HuH-7 (cell line): ENCODE results near the gene MARCHF10.

ENCODE experiments used
- DNase-seq: peaks from one replicate; pipeline ENCODE4 v3.0.0; 2011; ENCODE audit warnings: low spot score

The MARCHF10 gene

GRCh38 chr17:62676952-62677596, 131.0 kb downstream of the MARCHF10 start:
- no peak for DNase-seq

GRCh38 chr17:62676231-62676943, 131.7 kb downstream of the MARCHF10 start:
- no peak for DNase-seq

GRCh38 chr17:62675701-62676100, 132.4 kb downstream of the MARCHF10 start:
- DNase-seq = no peak

GRCh38 chr17:62675260-62675659, 132.9 kb downstream of the MARCHF10 start:
- DNase-seq = no peak

GRCh38 chr17:62674841-62675240, 133.3 kb downstream of the MARCHF10 start:
- DNase-seq = no peak

- DNase-seq = no peak
These were observed 133.8 kb downstream of the MARCHF10 start for GRCh38 chr17:62674363-62674739.

- no peak for DNase-seq
These were observed 134.3 kb downstream of the MARCHF10 start for GRCh38 chr17:62673614-62674362.

- DNase-seq = no peak
These were observed 135.2 kb downstream of the MARCHF10 start for GRCh38 chr17:62672957-62673356.

- DNase-seq = no peak
These were observed 136.6 kb downstream of the MARCHF10 start for GRCh38 chr17:62671553-62671952.

GRCh38 chr17:62670202-62670821, 137.8 kb downstream of the MARCHF10 start:
- DNase-seq = no peak

- no peak for DNase-seq
These were observed 139.9 kb downstream of the MARCHF10 start for GRCh38 chr17:62668091-62668804.

GRCh38 chr17:62666801-62667591, 141.1 kb downstream of the MARCHF10 start:
- no peak for DNase-seq

- DNase-seq = no peak
These were observed 141.9 kb downstream of the MARCHF10 start for GRCh38 chr17:62666061-62666800.

GRCh38 chr17:62665599-62665998, 142.5 kb downstream of the MARCHF10 start:
- DNase-seq = no peak

- DNase-seq = no peak
These were observed 143.6 kb downstream of the MARCHF10 start for GRCh38 chr17:62664336-62665120.

- DNase-seq = no peak
These were observed 144.8 kb downstream of the MARCHF10 start for GRCh38 chr17:62663304-62663703.

- no peak for DNase-seq
These were observed 145.3 kb downstream of the MARCHF10 start for GRCh38 chr17:62662855-62663254.

- no peak for DNase-seq
These were observed 146.8 kb downstream of the MARCHF10 start for GRCh38 chr17:62661337-62661736.

- DNase-seq = no peak
These were observed 147.4 kb downstream of the MARCHF10 start for GRCh38 chr17:62660629-62661118.
